SK-N-MC (cell line): ENCODE results near the gene EEFSEC.

Source experiments
- EZH2 ChIP-seq: fragments of 200-600 bp; sonication (generic); IDR thresholded peaks from one replicate; pipeline ENCODE4 v1.6.1; 2017; ENCODE audit warnings: antibody characterized with exemption
- POLR2AphosphoS5 ChIP-seq: IDR thresholded peaks from 2 replicates; pipeline ENCODE4 v1.6.1; 2012; ENCODE audit warnings: mild to moderate bottlenecking, low read depth, low read length, borderline replicate concordance

DNA sequence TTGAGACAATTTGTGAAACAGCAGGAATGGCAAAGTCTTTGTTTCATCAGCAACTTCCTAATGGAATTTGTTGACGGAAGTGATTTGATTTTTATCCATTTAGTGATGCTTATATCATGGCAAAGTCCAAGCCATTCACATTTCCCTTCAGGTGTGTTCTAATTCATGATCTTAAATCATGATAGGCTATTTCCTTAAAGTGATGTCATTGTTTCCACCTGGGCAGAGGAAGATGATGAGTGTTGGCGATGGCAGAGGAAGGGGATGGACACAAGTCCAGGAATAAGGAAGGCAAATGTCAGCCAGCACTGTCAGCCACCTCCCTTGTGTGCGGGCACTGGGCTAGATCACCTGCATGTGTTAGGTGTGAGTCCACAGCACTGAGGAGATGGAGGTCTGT is 49.9 kb downstream of the EEFSEC start:
- no peak for TF ChIP-seq POLR2AphosphoS5
- no peak for TF ChIP-seq EZH2
